ENCODE measurements around the gene SLC17A7. TPM values are rescaled to one million over a fixed set of nuclear protein-coding genes. Genes with fewer than 3 reads are reported as not detected.

The SLC17A7 gene
- total RNA-seq = not detected
- 0.03 TPM for polyA plus RNA-seq (2013, experiment 1 of 2)
- polyA plus RNA-seq (2013, experiment 2 of 2) = 0.07 TPM
- total RNA-seq = 0 to 0.33 (median 0) reads per million in 172 experiments

DNA sequence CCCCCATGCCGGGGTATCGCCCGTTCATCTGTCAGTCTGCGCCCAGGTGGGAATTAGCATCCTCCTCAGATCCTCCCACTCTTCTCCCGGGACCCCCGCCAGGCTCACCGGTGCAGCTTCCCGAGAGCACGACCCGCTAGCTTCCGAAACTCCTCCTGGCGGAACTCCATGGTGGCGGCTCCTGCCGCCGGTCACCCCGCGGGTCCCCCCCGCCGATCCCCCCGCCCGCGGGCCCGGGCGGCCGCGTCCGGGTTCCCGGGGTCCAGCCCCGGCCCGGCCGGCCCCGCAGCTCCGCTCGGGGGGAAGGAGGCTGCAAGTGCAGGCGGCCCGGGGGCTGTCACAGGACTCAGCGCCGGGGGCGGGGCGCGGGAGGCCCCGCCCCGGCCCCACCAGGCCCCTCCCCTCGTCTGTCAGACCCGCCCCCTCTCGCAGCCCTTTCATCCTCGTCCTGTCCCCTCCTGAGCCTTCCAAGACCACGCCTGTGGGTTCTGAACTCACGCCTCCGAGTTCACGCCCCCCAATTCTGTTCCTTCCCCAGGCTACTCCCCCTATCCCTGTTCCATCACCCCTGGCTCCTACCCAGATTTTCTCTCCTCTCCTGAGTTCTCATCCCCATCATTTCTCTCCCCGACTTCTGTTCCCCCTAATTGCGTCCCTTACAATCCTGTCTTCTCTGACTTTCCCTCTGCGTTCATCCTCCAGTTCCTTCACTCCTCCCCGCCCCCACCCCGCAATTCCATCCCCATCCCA is at the start of gene SLC17A7:
SLC17A7 (minus strand) TSS at position 318 of the 750 bp plus-strand sequence; CDS start at position 170, 148 bp downstream.
- Histone ChIP-seq H3K4me3 (ENCODE audit: low read length) (no peak within 1 kb of the TSS), H3K27ac (ENCODE audit: low read depth in 1 of 2, low read length in 2 of 2) (no peak within 1 kb of the TSS), H3K4me1 (ENCODE audit: insufficient read depth, low read length) (peaks cover 42% of the 10 kb centered on the region), H3K36me3 (ENCODE audit: insufficient read depth, low read length) (peaks cover under 1% of the 10 kb centered on the region), H3K9me3 (ENCODE audit: control insufficient read depth in 1 of 2, insufficient read depth in 1 of 2, low read length in 2 of 2) (peaks cover 0 to 6% of the 10 kb centered on the region in 2 experiments), H3K27me3 (ENCODE audit: control insufficient read depth in 1 of 2, insufficient read depth in 2 of 2, low read length in 2 of 2) (peaks cover 58 to 60% of the 10 kb centered on the region in 2 experiments)
- peaks cover 68% of the 10 kb centered on the region for H3K27me3 Mint-ChIP-seq
- no peaks in the 10 kb centered on the region for H3K9me3 Mint-ChIP-seq
- DNase-seq (peak in 9 of 14 experiments; percentile 28 to 77 (median 41)), ATAC-seq (ENCODE audit: poor library complexity) (no peak)
- ChIA-PET CTCF (interaction anchor here (0.9 to 2.9 kb wide), 4 partner anchors 10 to 50 kb away, joined by 3 to 15 read pairs (median 4); no protein-coding TSS in a partner anchor), POLR2A (interaction anchor here (1.1 to 1.9 kb wide), 3 partner anchors 12 to 32 kb away, joined by 4 to 6 read pairs (median 5); partner anchors contain the start of gene ALDH16A1)
- H3K4me1 Mint-ChIP-seq (ENCODE audit: low read depth) = peaks cover 38% of the 10 kb centered on the region
- intact Hi-C loops (cut with DNase I, micrococcal nuclease) = loop anchor here in 1 of 2 experiments (5.0 to 10.0 kb wide), 2 partner anchors 109 to 447 kb away; partner anchors contain the start of genes GYS1 and RUVBL2
- peak within 1 kb of the TSS; percentile 85 for H3K4me3 Mint-ChIP-seq
- H3K27ac Mint-ChIP-seq = no peak within 1 kb of the TSS
- TF ChIP-seq, protein P1, sequence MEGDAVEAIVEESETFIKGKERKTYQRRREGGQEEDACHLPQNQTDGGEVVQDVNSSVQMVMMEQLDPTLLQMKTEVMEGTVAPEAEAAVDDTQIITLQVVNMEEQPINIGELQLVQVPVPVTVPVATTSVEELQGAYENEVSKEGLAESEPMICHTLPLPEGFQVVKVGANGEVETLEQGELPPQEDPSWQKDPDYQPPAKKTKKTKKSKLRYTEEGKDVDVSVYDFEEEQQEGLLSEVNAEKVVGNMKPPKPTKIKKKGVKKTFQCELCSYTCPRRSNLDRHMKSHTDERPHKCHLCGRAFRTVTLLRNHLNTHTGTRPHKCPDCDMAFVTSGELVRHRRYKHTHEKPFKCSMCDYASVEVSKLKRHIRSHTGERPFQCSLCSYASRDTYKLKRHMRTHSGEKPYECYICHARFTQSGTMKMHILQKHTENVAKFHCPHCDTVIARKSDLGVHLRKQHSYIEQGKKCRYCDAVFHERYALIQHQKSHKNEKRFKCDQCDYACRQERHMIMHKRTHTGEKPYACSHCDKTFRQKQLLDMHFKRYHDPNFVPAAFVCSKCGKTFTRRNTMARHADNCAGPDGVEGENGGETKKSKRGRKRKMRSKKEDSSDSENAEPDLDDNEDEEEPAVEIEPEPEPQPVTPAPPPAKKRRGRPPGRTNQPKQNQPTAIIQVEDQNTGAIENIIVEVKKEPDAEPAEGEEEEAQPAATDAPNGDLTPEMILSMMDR (IDR thresholded peaks at IDR 0.05) = no peak
- H3K36me3 Mint-ChIP-seq (ENCODE audit: low read depth) = peaks cover 15% of the 10 kb centered on the region

DNA sequence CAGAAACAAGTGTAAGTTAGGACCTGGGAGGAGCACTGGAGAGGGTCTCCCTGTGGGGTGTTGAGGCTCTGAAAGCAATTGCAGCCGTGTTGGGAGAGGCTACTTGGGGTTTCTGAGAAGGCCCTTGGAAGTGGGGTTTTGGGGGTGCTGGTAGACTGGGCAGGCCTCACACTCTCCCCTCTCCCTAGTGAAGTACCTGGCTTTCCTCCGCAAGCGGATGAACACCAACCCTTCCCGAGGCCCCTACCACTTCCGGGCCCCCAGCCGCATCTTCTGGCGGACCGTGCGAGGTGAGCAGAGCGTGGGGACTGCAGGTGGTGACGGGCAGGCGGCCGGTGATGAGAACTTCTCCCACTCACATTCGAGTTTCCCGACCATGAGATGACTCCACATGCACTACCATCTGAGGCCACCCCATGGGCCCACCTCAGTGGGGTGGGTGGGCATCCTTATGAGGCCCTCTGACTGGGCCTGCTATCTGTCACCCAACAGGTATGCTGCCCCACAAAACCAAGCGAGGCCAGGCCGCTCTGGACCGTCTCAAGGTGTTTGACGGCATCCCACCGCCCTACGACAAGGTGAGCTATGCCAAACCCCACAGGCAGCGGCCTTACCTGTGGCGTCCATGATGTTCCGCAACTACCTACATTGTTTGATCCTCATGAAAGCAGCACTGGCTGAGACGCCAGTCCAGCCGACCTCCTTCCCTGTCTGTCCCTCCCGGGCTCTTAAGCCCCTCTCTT is 49.1 kb upstream of the SLC17A7 start:
- Mint-ChIP-seq H3K4me3 (peak overlapping the region; percentile 91), H3K27me3 (no peaks in the 10 kb centered on the region), H3K36me3 (ENCODE audit: low read depth) (peaks cover 74% of the 10 kb centered on the region), H3K9me3 (no peaks in the 10 kb centered on the region), H3K27ac (peak overlapping the region; percentile 92), H3K4me1 (ENCODE audit: low read depth) (peaks cover 67% of the 10 kb centered on the region)
- Histone ChIP-seq H3K36me3 (ENCODE audit: insufficient read depth, low read length) (peaks cover 66% of the 10 kb centered on the region), H3K4me3 (ENCODE audit: low read length) (peak overlapping the region; percentile 77), H3K27me3 (ENCODE audit: control insufficient read depth in 1 of 2, insufficient read depth in 2 of 2, low read length in 2 of 2) (no peaks in the 10 kb centered on the region), H3K27ac (ENCODE audit: low read depth in 1 of 2, low read length in 2 of 2) (peak overlapping the region; percentile 60 to 81), H3K4me1 (ENCODE audit: insufficient read depth, low read length) (peaks cover 80% of the 10 kb centered on the region), H3K9me3 (ENCODE audit: control insufficient read depth in 1 of 2, insufficient read depth in 1 of 2, low read length in 2 of 2) (peaks cover 0 to 10% of the 10 kb centered on the region in 2 experiments)
- intact Hi-C loops (cut with DNase I, micrococcal nuclease) = loop anchor here in 1 of 2 experiments (10.0 kb wide), 1 partner anchor 324 kb away; the partner anchor contains the start of genes FUZ and MED25
- ChIA-PET POLR2A (interaction anchor here (1.4 to 2.5 kb wide), 3 partner anchors 9 to 186 kb away, joined by 3 to 14 read pairs (median 6); no protein-coding TSS in a partner anchor), CTCF (interaction anchor here (0.8 to 1.1 kb wide), 2 partner anchors 16 to 20 kb away, joined by 3 read pairs; no protein-coding TSS in a partner anchor)
- ATAC-seq (ENCODE audit: poor library complexity) (no peak), DNase-seq (peak in 3 of 14 experiments; percentile 31 to 58 (median 52))
- TF ChIP-seq, protein P1 (IDR thresholded peaks at IDR 0.05) = no peak
